Measurements from ENCODE around the gene PARP12. TPM values are rescaled to one million over a fixed set of nuclear protein-coding genes. Genes with fewer than 3 reads are reported as not detected.

The PARP12 gene
- total RNA-seq, 1 donor from 2014 or later: 54.6 TPM

DNA sequence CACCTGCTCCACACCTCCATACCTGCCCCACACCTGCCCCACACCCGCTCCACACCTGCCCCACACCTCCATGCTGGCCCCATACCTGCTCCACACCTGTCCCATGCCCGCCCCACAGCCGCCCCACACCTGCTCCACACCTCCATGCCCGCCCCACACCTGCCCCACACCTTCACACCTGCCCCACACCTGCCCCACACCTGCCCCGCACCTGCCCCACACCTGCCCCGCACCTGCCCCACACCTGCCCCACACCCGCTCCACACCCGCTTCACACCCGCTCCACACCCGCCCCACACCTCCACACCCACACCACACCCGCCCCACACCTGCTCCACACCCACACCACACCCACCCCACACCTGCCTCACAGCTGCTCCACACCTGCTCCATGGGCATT, 53.0 kb downstream of the PARP12 start:
- Histone ChIP-seq H3K9me3 (no peaks in the 10 kb centered on the region), H3K27me3 (no peaks in the 10 kb centered on the region), H3K27ac (no peak overlapping the region), H3K4me3 (no peak overlapping the region), H3K4me1 (no peaks in the 10 kb centered on the region), H3K36me3 (no peaks in the 10 kb centered on the region)
- TF ChIP-seq, protein P1, sequence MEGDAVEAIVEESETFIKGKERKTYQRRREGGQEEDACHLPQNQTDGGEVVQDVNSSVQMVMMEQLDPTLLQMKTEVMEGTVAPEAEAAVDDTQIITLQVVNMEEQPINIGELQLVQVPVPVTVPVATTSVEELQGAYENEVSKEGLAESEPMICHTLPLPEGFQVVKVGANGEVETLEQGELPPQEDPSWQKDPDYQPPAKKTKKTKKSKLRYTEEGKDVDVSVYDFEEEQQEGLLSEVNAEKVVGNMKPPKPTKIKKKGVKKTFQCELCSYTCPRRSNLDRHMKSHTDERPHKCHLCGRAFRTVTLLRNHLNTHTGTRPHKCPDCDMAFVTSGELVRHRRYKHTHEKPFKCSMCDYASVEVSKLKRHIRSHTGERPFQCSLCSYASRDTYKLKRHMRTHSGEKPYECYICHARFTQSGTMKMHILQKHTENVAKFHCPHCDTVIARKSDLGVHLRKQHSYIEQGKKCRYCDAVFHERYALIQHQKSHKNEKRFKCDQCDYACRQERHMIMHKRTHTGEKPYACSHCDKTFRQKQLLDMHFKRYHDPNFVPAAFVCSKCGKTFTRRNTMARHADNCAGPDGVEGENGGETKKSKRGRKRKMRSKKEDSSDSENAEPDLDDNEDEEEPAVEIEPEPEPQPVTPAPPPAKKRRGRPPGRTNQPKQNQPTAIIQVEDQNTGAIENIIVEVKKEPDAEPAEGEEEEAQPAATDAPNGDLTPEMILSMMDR (IDR thresholded peaks at IDR 0.05): no peak
- intact Hi-C loops (cut with DNase I): no loop called here
- no peak for DNase-seq (ENCODE audit: low spot score in 2 of 2)

DNA sequence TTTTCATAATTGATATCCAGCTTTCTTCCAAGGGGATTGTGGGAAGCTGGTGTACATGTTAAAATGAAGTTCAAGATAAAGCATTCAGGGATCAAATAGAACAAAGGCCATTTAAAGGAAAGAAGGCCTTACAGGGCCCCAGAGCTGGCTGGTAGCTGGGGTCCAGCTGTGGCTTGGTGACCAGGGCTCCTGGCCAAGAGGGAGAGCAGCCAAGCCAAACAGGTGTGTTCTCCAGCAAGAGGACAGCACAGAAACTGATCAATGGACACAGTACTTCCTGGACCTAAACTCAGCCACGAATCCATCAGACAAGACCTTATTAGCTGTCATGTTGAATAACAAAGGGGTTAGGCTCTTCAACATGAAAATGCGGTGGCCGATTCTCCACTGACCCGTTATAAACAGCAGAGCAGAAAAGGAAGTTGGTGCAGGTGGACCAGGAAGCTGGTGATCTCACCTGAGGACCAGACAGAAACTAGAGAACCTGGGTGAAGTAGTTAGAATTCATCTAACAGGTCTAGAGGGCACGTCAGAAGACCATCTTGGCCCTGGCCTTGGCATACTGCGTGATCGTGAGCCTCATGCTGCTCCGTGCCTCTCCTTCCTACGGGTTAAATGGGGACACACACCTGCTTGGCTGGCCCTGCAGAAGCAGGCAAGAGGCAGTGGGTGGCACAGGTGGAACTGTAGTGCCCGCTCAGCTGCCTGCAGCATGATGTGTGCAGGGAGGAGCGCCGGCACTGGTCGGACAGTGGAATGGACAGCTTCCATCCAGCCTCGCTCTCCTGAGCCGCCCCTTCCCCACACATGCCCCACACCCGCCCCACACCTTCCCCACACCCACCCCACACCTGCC, 53.8 kb downstream of the PARP12 start:
- no peak overlapping the region for H3K4me3 ChIP-seq
- peak in 1 of 2 donors; percentile 21 for DNase-seq (ENCODE audit: low spot score in 2 of 2)
- H3K9me3 ChIP-seq: no peaks in the 10 kb centered on the region
- H3K27ac ChIP-seq: no peak overlapping the region
- H3K36me3 ChIP-seq: no peaks in the 10 kb centered on the region
- TF ChIP-seq, protein P1 (IDR thresholded peaks at IDR 0.05): no peak
- no peaks in the 10 kb centered on the region for H3K27me3 ChIP-seq
- intact Hi-C loops (cut with DNase I): no loop called here
- H3K4me1 ChIP-seq: no peaks in the 10 kb centered on the region

DNA sequence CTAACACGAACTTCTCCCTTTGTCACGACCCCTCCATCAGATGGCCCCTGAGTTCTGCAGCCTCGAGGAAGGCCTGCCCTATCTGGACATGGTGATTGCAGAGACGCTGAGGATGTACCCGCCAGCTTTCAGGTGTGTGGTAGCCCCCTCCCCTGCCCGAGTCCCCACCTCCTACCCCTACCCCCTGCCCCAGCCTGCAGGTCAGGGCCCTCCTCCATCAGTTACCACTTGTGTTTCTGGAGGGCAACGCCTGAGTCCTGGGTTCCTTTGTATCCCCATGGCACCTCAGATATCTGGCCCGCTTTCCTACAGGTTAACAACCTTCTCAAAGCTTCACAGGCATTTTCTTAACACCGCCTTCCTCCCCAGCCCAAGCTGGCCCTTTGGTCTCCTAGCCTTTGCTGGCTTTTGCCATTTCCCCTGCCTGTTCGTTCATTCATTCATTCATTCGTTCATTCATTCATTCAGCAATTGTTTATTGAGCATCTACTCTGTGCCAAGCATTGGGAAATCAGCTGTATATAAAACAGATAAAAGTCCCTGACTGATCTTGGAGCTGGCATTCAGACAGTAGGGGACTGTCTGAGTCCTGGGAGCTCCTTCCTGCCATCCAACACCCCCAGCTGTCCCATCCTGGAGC, 55.6 kb downstream of the PARP12 start:
- no peak overlapping the region for H3K4me3 ChIP-seq
- no peaks in the 10 kb centered on the region for H3K36me3 ChIP-seq
- no peak overlapping the region for H3K27ac ChIP-seq
- peak in 1 of 2 donors; percentile 56 for DNase-seq (ENCODE audit: low spot score in 2 of 2)
- no peaks in the 10 kb centered on the region for H3K27me3 ChIP-seq
- intact Hi-C loops (cut with DNase I): no loop called here
- H3K9me3 ChIP-seq: no peaks in the 10 kb centered on the region
- no peaks in the 10 kb centered on the region for H3K4me1 ChIP-seq
- TF ChIP-seq, protein P1 (IDR thresholded peaks at IDR 0.05): no peak

DNA sequence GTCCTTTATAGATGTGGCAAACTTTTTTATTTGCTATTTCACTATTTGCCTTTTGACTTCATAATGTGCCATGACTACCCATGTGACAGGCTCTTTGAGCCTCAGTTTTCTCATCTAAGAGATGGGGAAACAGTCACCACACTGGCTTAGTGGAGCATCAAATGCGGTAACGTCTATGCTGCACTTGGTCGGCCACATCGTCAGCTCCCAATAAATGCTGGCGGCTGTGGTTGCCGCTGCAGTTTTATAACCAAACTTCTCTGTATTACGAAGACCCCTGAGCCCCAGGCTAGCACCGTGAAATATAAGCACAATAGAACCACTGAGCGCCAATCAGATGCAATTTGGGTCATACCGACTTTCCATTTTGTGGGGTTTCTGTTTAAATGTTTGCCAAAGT, 56.2 kb downstream of the PARP12 start:
- no peaks in the 10 kb centered on the region for H3K9me3 ChIP-seq
- intact Hi-C loops (cut with DNase I): no loop called here
- H3K4me3 ChIP-seq: no peak overlapping the region
- DNase-seq (ENCODE audit: low spot score in 2 of 2): peak in 1 of 2 donors; percentile 54
- TF ChIP-seq, protein P1 (IDR thresholded peaks at IDR 0.05): no peak
- no peaks in the 10 kb centered on the region for H3K36me3 ChIP-seq
- no peaks in the 10 kb centered on the region for H3K4me1 ChIP-seq
- H3K27ac ChIP-seq: no peak overlapping the region
- no peaks in the 10 kb centered on the region for H3K27me3 ChIP-seq

DNA sequence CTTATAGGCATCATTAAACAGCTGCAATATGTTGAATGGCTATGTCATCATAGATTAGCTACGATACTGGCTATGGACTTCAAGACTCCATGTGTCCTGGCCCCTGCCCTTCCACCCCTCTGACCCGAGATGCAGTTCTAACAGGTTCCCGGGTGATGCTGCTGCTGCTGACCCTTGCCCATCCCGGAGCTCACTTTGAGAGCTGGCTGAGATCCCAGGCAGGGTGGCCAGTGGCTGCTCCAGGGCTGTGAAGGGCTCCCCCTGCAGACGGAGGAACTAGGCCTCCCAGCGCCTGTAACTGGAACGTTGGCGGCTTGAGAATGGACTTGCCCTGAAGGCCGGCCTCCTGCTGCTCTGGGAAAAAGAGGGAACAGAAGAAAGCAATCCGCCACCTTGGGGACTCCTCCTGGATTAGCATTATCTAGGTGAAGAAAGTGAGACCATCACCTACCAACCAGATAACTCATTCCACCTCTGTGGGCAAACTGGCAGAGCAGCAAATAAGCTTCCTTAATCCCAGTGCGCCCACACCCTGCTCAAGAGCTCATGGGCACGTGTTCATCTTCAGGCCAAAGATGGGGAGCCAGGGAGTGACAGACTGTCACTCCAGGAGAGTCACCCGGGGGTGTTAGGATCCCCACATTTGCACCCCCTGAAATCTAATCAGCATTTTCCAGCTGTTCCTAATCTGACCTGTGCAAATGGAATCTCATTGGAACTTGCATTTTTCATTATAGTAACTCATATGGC, 56.8 kb downstream of the PARP12 start:
- TF ChIP-seq, protein P1 (IDR thresholded peaks at IDR 0.05): no peak
- intact Hi-C loops (cut with DNase I): no loop called here
- Histone ChIP-seq H3K4me3 (no peak overlapping the region), H3K27ac (no peak overlapping the region), H3K27me3 (no peaks in the 10 kb centered on the region), H3K9me3 (no peaks in the 10 kb centered on the region), H3K4me1 (no peaks in the 10 kb centered on the region), H3K36me3 (no peaks in the 10 kb centered on the region)
- DNase-seq (ENCODE audit: low spot score in 2 of 2): peak in 1 of 2 donors; percentile 58
